K562 (cell line): ENCODE results near the gene CUL1. TPM values are rescaled to one million over a fixed set of nuclear protein-coding genes. Genes with fewer than 3 reads are reported as not detected.

Experiments
- CREB1 ChIP-seq, 2 experiments: sonication (generic) in 1 of 2; formaldehyde crosslinking in 1 of 2; IDR thresholded peaks; 2 replicates each; pipeline versions ENCODE4 v1.6.1 to v1.8.0; 2012 to 2022; ENCODE audit warnings: inconsistent platforms in 1 of 2, mild to moderate bottlenecking in 1 of 2, missing genetic modification reagents in 1 of 2, moderate library complexity in 1 of 2
- DIDO1 ChIP-seq: fragments of 450-650 bp; IDR thresholded peaks from 2 replicates; pipeline ENCODE4 v1.6.1; 2016; ENCODE audit warnings: low read depth, missing biosample characterization, missing genetic modification characterization
- DMBX1 ChIP-seq: fragments of 250-450 bp; sonication (Bioruptor Pico); IDR thresholded peaks from 2 replicates; pipeline ENCODE4 v1.8.0; 2022; ENCODE audit warnings: inconsistent platforms, mild to moderate bottlenecking, moderate library complexity, borderline replicate concordance
- ELF1 ChIP-seq: fragments of 200-800 bp; sonication (Bioruptor generic); IDR thresholded peaks from 2 replicates; pipeline ENCODE4 v1.6.1; 2016; ENCODE audit warnings: missing genetic modification characterization, missing compliant biosample characterization
- FOXA3 ChIP-seq, 2 experiments: fragments of 450-650 bp in 1 of 2; sonication (generic) in 1 of 2; formaldehyde crosslinking; IDR thresholded peaks in 1 of 2; conservative IDR thresholded peaks in 1 of 2; 2 replicates each; pipeline versions ENCODE4 v1.4.0 to v1.8.0; 2020 to 2022; ENCODE audit warnings: mild to moderate bottlenecking in 2 of 2, missing genetic modification reagents in 1 of 2
- HMG20A ChIP-seq: fragments of 450-650 bp; formaldehyde crosslinking; conservative IDR thresholded peaks from 2 replicates; pipeline ENCODE4 v1.4.0; 2020; ENCODE audit warnings: mild to moderate bottlenecking, mixed read lengths
- PML ChIP-seq: IDR thresholded peaks from 2 replicates; pipeline ENCODE4 v1.6.1; 2012; ENCODE audit warnings: low read length, inconsistent platforms
- RBM34 ChIP-seq: fragments of 200-400 bp; formaldehyde crosslinking; IDR thresholded peaks from 2 replicates; pipeline ENCODE4 v1.6.1; 2018; ENCODE audit warnings: low read length, borderline replicate concordance; ENCODE audit not compliant: insufficient read depth
- SP1 ChIP-seq: sonication (generic); formaldehyde crosslinking; IDR thresholded peaks from 2 replicates; pipeline ENCODE4 v1.8.1; 2022; ENCODE audit warnings: mild to moderate bottlenecking, missing genetic modification reagents
- XRCC4 ChIP-seq: IDR thresholded peaks from one replicate; pipeline ENCODE4 v1.6.1; 2011; ENCODE audit not compliant: insufficient read depth, insufficient read length; ENCODE audit errors: extremely low read depth
- ZC3H8 ChIP-seq: fragments of 450-650 bp; IDR thresholded peaks from 2 replicates; pipeline ENCODE4 v1.6.1; 2017
- ZNF134 ChIP-seq: fragments of 250-450 bp; sonication (Bioruptor Pico); conservative IDR thresholded peaks from 2 replicates; pipeline ENCODE4 v1.4.0; 2020
- ZNF77 ChIP-seq: fragments of 250-450 bp; sonication (Bioruptor Pico); IDR thresholded peaks from 2 replicates; pipeline ENCODE4 v1.5.0; 2020
- polyA plus RNA-seq, 8 experiments: library from polyadenylated mRNA; depleted of rRNA in 4 of 8; stranded (reverse) in 5 of 8; unstranded in 3 of 8; fragments of >200 nt; fragmentation: Nextera tagmentation in 2 of 8; fragmentation: Illumina TruSeq in 1 of 8; extraction: Ambion mirVana in 2 of 8; extraction: Trizol in 1 of 8; gene quantifications; 2 replicates each; pipeline versions ENCODE4 v1.2.1 to v1.2.3, GENCODE V29; 2011 to 2014; ENCODE audit warnings: inconsistent platforms in 1 of 8, missing spikeins in 1 of 8
- total RNA-seq, 7 experiments: library from RNA; depleted of rRNA in 6 of 7; stranded (reverse); fragments of >200 nt in 6 of 7; fragmentation: Illumina TruSeq in 2 of 7; extraction: Trizol in 2 of 7; gene quantifications; 2 replicates each; pipeline versions ENCODE4 v1.2.1 to v1.2.3, GENCODE V29; 2011 to 2021; ENCODE audit warnings: low replicate concordance in 1 of 7
- TF ChIP-seq, protein P1 (sequence below), 2 experiments: fragments of 450-650 bp in 1 of 2; sonication (generic) in 1 of 2; formaldehyde crosslinking in 1 of 2; IDR thresholded peaks; 2 replicates each; pipeline versions ENCODE4 v1.7.1 to v1.9.0; 2016 to 2022; ENCODE audit warnings: inconsistent platforms in 1 of 2, mild to moderate bottlenecking in 1 of 2, missing genetic modification reagents in 1 of 2
- TF ChIP-seq, protein P2 (sequence below), 2 experiments: fragments of 200-800 bp in 1 of 2; sonication (Bioruptor generic) in 1 of 2; sonication (generic) in 1 of 2; formaldehyde crosslinking in 1 of 2; IDR thresholded peaks in 1 of 2; conservative IDR thresholded peaks in 1 of 2; 2 replicates each; pipeline versions ENCODE4 v1.5.0 to v1.6.1; 2016 to 2020; ENCODE audit warnings: missing compliant biosample characterization in 1 of 2, missing genetic modification characterization in 1 of 2, missing genetic modification reagents in 1 of 2

The CUL1 gene
- total and polyA plus RNA-seq, 9 of the 15 experiments (the other 6 are each of a cell fraction or from before 2014, with no cell fraction given) = 31.5 to 107 (median 96.5) TPM

DNA sequence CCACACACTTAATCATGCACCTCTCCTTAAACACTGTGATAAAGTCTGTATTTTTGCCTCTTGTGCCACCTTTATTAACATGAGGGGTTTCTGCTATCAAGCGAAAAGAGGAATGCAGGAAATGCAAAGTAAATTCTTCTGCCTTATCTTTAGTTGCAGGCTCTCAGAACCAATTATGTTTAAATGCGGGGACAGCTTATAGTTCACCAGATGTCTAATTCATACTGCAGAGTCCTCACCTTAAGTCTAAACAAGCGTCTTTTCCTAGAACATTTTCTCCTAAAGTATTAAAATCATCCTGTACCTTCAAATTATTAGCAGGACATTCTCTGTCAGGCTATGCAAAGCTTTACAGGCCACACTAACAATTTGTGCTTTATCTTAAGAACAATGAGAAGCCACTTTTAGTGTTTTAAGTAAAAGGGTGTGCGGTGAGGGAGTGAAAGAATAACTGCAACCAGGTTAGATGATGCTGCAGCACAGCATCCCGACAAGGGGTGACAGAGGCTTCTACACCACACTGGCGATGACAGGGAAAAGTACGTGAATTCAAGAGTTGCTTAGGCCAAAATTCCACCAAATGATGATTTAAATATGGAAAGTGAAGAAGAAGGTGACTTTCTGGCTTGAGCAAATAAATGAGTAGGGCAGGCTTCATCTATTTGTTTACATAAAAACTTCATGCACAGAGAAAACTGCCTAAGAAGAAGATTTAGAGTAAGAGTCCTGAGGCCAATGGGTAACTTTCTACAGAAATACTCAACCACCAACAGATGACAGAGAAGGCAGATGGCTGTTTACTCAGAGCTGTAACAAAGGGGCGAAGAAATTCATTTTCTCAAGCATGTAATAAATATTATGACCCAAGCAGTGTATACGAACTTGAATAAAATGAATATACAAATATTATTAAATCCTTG lies 149.4 kb downstream of the CUL1 start (continued):
- TF ChIP-seq, protein P1, sequence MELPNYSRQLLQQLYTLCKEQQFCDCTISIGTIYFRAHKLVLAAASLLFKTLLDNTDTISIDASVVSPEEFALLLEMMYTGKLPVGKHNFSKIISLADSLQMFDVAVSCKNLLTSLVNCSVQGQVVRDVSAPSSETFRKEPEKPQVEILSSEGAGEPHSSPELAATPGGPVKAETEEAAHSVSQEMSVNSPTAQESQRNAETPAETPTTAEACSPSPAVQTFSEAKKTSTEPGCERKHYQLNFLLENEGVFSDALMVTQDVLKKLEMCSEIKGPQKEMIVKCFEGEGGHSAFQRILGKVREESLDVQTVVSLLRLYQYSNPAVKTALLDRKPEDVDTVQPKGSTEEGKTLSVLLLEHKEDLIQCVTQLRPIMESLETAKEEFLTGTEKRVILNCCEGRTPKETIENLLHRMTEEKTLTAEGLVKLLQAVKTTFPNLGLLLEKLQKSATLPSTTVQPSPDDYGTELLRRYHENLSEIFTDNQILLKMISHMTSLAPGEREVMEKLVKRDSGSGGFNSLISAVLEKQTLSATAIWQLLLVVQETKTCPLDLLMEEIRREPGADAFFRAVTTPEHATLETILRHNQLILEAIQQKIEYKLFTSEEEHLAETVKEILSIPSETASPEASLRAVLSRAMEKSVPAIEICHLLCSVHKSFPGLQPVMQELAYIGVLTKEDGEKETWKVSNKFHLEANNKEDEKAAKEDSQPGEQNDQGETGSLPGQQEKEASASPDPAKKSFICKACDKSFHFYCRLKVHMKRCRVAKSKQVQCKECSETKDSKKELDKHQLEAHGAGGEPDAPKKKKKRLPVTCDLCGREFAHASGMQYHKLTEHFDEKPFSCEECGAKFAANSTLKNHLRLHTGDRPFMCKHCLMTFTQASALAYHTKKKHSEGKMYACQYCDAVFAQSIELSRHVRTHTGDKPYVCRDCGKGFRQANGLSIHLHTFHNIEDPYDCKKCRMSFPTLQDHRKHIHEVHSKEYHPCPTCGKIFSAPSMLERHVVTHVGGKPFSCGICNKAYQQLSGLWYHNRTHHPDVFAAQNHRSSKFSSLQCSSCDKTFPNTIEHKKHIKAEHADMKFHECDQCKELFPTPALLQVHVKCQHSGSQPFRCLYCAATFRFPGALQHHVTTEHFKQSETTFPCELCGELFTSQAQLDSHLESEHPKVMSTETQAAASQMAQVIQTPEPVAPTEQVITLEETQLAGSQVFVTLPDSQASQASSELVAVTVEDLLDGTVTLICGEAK (IDR thresholded peaks at IDR 0.05) = peak; percentile 24; the same call in 1 of the 2 replicates
- TF ChIP-seq, protein P1 (CRISPR knock-in tag; IDR thresholded peaks at IDR 0.05) = no peak
- TF ChIP-seq XRCC4 (no peak), ZNF134 (CRISPR knock-in tag) (no peak), DMBX1 (CRISPR knock-in tag) (0 out of 2 replicates have a peak, but pooled peaks have one; percentile 29), CREB1 (IDR thresholded peaks at IDR 0.05) (peak; percentile 57; the same call in 1 of the 2 replicates), CREB1 (CRISPR knock-in tag; IDR thresholded peaks at IDR 0.05) (no peak), HMG20A (CRISPR knock-in tag) (no peak), ZC3H8 (no peak), ZNF77 (no peak), RBM34 (no peak), PML (peak; percentile 94), ELF1 (tag) (no peak; the same call in 1 of the 2 replicates), FOXA3 (CRISPR knock-in tag; conservative IDR thresholded peaks at IDR 0.05 in 1 of 2, IDR thresholded peaks at IDR 0.05 in 1 of 2) (0 out of 4 replicates have a peak, but pooled peaks of 1 of the 2 experiments have one; percentile 41), DIDO1 (no peak), SP1 (peak; percentile 36; the same call in 1 of the 2 replicates)
- TF ChIP-seq, protein P2, sequence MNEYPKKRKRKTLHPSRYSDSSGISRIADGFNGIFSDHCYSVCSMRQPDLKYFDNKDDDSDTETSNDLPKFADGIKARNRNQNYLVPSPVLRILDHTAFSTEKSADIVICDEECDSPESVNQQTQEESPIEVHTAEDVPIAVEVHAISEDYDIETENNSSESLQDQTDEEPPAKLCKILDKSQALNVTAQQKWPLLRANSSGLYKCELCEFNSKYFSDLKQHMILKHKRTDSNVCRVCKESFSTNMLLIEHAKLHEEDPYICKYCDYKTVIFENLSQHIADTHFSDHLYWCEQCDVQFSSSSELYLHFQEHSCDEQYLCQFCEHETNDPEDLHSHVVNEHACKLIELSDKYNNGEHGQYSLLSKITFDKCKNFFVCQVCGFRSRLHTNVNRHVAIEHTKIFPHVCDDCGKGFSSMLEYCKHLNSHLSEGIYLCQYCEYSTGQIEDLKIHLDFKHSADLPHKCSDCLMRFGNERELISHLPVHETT (CRISPR knock-in tag; conservative IDR thresholded peaks at IDR 0.05 in 1 of 2, IDR thresholded peaks at IDR 0.05 in 1 of 2) = no peak
